Right lobe of liver (tissue), 4 donors: ENCODE measurements around the gene RALGPS1.

Experiments
- CTCF ChIP-seq, 4 donors: fragments of 200-600 bp in 3 of 4; fragments of 450-650 bp in 1 of 4; IDR thresholded peaks; one replicate each; pipeline versions ENCODE4 v1.5.1 to v1.8.0; 2016 to 2022; ENCODE audit warnings: antibody characterized with exemption in 4 of 4, mild to moderate bottlenecking in 2 of 4
- POLR2A ChIP-seq: fragments of 450-650 bp; IDR thresholded peaks from one replicate; pipeline ENCODE4 v1.6.1; 2017; ENCODE audit warnings: antibody characterized with exemption, mild to moderate bottlenecking
- donor health status: DM: no; HTN: no; CAD: no.
- donor health status: DM: no; HTN: no; CAD: no.
- donor health status: DM: no; HTN: yes; CAD: no.

DNA sequence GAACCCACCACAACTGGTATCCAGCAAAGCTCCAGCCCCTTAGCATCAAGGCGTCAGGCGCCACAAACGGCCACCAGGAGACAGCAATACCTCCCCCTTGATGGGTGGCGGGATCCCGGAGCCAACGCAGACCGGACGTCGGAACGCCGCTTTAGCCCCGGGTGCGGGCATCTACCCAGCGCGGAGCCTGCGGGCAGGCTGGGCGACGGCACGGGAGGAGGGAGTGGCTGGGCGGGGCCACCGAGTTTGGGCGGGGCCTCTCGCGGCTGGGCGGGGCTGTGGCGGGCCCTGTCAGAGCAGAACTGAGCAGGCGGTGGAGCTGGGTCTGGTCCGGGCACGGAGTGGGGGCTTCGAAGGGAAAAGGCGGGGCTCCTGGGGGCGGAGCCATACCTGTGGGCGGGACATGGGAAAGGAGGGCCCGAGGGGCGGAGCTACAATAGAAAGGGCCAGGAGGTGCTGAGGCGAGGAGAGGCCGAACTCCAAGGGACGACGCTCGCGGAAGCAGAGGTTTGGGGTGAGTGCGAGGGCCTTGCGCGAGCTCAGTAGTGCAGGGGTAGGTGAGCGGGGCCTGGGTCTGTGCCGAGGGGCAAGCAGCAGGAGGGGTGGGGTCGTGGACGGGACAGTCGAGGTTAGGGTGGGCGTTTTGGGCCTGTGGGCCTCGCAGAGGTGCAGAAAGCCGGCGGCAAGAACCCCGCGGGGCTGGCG, 309.7 kb downstream of the RALGPS1 start:
- TF ChIP-seq POLR2A: peak; percentile 16
- TF ChIP-seq CTCF (IDR thresholded peaks at IDR 0.05): peak in 2 of 4 donors; percentile 9 to 14
